Vagina (tissue), 2 donors: ENCODE results near the gene UTP18.

ENCODE experiments used
- CTCF ChIP-seq, 3 experiments: fragments of 450-650 bp in 2 of 3; fragments of 200-600 bp in 1 of 3; sonication (generic) in 1 of 3; IDR thresholded peaks; one replicate each; pipeline ENCODE4 v1.5.1; 2017 to 2019; ENCODE audit warnings: antibody characterized with exemption in 3 of 3, mild to moderate bottlenecking in 2 of 3, moderate library complexity in 2 of 3
- POLR2A ChIP-seq, 2 donors: fragments of 450-650 bp; IDR thresholded peaks; one replicate each; pipeline ENCODE4 v1.6.1; 2017; ENCODE audit warnings: antibody characterized with exemption in 2 of 2, mild to moderate bottlenecking in 2 of 2, moderate library complexity in 2 of 2
- POLR2AphosphoS5 ChIP-seq, 2 donors: sonication (generic); formaldehyde crosslinking; IDR thresholded peaks; one replicate each; pipeline ENCODE4 v1.9.0; 2017; ENCODE audit warnings: antibody characterized with exemption in 2 of 2, mild to moderate bottlenecking in 2 of 2, low read depth in 1 of 2; ENCODE audit not compliant: insufficient read depth in 1 of 2

GRCh38 chr17:51217946-51218345 is 42.4 kb upstream of the UTP18 start:
- TF ChIP-seq CTCF (IDR thresholded peaks at IDR 0.05) (no peak), POLR2AphosphoS5 (IDR thresholded peaks at IDR 0.05; ENCODE audit: insufficient read depth in 1 of 2, low read depth in 1 of 2) (no peak), POLR2A (IDR thresholded peaks at IDR 0.05) (no peak)
